Measurements from ENCODE around the gene SEMA4B.
"Not testable (repeated sequence)": the region's sequence is repeated elsewhere in the genome, so short reads cannot be mapped to it uniquely, and the experiment has no call there.

The SEMA4B gene, protein sequence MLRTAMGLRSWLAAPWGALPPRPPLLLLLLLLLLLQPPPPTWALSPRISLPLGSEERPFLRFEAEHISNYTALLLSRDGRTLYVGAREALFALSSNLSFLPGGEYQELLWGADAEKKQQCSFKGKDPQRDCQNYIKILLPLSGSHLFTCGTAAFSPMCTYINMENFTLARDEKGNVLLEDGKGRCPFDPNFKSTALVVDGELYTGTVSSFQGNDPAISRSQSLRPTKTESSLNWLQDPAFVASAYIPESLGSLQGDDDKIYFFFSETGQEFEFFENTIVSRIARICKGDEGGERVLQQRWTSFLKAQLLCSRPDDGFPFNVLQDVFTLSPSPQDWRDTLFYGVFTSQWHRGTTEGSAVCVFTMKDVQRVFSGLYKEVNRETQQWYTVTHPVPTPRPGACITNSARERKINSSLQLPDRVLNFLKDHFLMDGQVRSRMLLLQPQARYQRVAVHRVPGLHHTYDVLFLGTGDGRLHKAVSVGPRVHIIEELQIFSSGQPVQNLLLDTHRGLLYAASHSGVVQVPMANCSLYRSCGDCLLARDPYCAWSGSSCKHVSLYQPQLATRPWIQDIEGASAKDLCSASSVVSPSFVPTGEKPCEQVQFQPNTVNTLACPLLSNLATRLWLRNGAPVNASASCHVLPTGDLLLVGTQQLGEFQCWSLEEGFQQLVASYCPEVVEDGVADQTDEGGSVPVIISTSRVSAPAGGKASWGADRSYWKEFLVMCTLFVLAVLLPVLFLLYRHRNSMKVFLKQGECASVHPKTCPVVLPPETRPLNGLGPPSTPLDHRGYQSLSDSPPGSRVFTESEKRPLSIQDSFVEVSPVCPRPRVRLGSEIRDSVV

DNA sequence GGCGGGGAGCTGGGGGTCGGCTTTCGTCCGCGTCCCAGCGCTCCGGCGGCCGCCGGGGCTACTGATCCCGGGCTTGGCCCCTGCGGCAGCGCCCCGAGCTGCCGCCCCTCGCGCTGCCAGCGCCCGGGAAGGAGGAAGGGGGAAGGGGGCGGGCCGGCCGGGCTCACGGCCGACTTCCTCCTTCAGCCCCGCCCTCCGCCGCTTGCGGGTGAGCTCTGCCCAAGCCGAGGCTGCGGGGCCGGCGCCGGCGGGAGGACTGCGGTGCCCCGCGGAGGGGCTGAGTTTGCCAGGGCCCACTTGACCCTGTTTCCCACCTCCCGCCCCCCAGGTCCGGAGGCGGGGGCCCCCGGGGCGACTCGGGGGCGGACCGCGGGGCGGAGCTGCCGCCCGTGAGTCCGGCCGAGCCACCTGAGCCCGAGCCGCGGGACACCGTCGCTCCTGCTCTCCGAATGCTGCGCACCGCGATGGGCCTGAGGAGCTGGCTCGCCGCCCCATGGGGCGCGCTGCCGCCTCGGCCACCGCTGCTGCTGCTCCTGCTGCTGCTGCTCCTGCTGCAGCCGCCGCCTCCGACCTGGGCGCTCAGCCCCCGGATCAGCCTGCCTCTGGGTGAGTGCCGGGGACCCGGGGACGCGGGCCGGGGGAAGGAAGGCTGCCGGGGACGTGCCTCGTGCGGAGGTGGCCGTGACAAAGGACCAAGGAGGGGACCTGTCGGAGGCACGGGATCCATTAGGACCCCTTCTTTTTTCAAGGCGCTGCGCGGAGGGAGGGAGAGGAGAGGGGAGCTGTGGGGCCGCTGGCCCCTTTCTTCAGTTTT lies at the start of gene SEMA4B:
SEMA4B (plus strand) TSS at position 201 of the 814 bp plus-strand sequence; CDS start at position 450, 249 bp downstream.
- DNase-seq, result peak; percentile 21 to 90

DNA sequence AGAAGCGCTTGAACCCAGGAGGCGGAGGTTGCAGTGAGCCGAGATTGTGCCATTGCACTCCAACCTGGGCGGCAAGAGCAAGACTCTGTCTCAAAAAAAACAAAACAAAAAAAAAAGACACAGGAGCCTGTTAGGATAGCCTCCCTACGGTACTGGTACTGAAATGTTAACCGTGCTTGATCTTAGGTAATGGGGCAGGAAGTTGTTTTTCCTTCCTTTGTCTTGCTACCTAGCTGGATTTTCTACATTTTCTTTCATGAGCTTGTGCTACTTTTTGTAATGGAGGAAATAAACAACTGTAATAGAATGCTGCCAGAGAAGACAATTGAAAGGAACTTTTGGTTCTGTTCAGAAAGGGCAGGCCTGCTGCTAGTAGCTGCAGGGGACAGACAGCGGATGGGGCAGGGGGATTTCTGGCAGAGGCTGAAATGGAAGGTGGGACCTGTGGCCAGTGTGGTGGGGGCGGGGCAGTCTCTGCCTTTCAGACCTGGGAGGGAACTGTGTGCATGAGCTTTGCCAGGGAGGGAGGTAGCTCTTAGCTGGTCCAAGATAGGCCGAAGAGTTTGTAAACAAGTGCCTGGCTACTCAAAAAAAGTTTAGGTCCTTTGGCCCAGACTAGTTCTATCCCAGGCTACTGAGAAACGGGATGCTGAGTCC lies 49.0 kb upstream of the SEMA4B start:
- DNase-seq, result no peak

DNA sequence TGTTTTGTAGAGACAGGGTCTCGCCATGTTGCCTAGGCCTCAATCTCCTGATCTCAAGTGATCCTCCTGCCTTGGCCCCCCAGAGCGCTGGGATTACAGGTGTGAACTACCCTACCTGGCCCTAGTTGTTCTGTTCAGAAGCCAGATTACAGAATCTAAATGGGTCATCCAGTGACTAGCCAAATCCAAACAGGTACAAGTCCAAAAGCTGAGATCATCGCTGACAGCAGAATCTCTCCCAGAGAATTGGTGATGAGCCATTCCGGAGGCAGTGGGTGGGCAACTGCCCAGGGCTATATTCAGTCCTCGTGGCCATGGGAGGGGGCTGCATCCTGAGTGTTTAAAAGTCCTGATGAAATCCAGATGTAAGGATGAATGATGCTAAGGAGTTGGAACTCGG lies 47.5 kb upstream of the SEMA4B start:
- DNase-seq, result no peak

DNA sequence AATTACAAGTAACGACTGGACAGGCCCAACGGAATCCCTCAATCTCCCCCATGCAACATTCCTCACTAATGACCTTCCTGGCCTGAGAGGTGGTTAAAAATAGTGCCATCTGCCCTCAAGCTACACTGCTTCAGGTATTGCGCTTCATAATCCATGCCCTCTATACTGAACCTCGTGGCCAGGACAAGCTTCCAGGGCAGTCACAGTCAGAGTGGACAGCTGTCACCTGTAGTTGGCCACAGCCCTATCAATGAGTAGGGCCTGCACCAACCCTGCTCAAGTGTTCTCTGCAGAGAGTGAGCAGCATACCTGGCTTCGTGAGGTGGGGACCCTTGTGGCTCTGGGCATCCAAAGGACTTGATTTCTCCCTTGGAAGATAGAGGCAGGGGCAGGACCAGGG lies 46.9 kb upstream of the SEMA4B start:
- no peak for DNase-seq

DNA sequence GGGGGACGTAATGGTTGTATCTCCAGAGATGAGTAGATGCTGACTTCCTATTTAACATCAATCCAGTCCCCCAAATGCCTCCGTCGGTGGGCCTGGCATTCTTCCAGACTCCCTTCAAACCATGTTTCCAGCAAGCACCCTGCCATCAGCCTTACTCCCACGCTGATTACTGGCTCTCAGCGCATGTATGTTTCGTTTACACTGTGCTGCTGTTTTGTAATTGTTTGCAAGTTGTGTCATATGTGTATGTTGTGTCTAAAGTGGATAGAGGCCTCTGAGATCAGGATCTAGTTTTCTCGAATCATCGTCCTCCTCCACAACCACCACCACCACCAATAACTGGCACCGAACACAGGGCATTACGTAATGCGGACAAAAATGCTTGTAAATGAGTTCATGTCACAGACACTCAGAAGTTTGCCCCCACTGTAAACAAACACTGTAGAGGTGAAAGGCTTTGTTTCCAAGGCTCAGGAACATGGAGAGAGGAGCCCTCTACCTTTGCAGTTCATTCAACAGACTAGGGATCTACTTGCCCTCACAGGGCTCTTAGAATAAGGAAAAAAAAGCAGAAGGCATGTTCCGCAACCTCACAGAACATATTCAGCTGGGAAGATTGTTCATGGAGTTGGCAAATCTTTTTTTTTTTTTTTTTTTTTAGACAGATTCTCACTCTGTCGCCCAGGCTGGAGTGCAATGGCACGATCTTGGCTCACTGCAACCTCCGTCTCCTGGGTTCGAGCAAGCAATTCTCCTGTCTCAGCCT lies 46.1 kb upstream of the SEMA4B start:
- DNase-seq, result no peak

DNA sequence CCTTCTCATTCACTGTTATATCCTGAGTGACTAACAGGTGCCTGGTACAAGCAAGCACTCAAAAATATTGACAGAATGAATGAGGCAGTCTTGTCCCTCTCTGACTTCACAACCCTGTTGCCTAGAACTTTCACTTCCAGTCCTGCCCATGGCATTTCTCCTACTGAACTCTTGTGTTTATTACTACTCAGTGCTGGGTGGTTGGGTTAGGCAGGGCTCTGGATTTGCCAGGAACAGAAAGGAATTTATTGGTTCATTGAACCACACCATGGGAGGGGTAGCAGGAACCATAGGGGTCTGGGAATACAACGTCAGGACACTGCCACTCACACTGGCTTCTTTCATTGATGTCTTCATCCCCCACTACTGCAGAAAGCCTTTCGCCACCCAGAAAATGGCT lies 41.9 kb upstream of the SEMA4B start:
- DNase-seq, result no peak

DNA sequence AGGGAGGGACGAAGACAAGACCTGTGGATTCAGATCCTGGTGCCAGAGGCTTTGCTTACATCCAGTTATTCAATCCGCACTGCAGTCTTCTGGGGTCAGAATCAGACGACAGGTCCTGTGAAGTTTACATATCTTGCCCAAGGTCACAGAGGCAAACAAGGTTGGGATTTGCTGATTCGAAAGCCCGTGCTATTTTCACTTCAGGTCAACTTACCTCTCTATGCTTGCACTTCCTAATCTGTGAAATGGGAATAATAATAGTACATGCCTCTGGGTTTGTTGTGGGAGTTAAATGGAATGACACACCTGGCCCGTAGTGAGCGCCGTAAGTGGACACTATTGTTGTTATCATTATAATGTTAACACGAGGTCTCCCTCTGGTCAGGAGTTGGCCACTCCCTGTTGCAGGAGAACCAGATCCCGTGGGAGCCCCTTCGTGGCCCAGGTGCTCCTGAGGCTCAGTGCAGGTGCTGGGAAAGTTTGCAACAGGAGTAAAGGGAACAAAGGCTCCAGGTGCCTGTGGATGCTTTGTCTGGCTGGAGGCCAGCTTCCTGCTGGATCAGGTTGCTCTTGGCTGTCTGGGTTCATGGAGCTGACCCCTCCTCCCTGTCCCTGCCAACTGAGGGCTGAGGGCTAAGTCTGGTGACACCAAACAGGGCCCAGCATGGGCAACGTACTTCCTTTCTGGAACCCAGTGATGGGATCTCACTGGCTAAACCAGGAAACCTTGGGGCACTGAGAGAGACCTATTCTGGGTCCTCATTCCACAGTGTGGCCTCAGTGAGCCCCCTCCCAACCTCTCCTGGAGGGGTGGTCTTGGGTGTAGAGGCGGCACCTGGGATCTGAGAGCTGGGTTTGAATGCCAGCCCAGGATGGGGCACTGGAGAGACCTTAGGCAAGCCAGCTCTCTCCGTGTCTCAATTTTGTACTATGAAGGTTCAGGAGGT lies 40.1 kb upstream of the SEMA4B start:
- DNase-seq, result peak; percentile 10 to 51

DNA sequence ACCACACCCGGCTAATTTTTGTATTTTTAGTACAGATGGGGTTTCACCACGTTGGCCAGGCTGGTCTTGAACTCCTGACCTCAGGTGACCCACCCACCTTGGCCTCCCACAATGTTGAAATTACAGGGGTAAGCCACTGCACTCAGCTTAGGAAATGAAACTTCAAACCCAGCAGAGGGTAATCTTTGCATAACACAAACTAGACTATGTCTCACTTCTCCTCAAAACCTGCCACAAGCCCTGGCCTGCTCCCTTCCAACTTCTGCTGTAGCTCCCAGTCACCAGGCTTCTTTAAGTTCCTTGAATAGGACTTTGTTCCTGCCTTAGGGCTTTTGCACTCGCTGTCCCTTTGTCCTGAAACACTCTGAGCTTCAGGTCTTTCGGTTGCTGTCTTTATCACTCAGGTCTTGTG lies 39.2 kb upstream of the SEMA4B start:
- DNase-seq, result no peak

DNA sequence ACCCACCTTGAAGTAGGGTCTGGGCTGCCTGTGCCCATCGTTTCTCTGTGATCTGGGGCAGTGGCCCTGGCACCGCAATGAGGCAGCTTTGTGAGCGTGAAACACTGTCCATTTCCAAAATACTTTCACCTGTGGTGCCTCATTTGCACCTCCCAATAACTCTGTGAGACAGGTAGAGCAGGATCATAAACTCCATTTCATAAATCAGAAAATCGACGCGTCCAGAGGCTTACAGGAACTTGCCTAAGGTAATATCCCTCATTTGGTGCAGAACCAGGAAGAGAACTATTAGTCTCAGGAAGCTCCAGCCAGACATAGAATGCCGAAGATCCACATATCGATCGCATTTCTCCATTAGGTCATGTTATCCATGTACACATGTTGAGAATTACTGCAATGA lies 38.2 kb upstream of the SEMA4B start:
- DNase-seq, result no peak

DNA sequence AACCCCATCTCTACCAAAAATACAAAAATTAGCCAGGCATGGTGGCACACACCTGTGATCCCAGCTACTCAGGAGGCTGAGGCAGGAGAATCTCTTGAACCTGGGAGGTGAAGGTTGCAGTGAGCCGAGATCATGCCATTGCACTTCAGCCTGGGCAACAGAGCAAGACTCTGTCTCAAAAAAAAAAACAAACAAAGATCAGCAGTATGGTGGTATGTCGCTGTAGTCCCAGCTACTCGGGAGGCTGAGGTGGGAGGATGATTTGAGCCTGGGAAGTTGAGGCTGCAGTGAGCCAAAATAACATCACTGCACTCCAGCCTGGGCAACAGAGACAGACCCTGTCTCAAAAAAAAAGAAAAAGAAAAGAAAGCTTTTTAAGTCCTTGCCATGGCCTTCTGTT lies 36.9 kb upstream of the SEMA4B start:
- DNase-seq, result not testable (repeated sequence)

DNA sequence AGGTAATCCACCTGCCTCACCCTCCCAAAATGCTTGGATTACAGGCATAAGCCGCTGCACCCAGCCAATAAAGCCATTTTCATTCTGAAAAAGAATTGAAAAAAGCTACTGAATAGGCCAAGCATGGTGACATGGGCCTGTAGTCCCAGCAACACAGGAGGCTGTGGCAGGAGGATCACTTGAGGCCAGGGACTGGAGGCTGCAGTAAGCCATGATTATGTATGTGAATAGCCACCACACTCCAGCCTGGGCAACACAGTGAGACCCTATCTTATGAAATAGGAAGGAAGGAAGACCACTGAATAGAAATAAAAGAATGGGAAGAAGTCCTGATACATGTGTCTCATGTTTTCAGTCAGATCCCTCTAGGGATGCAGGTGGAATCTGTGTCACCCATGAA lies 36.0 kb upstream of the SEMA4B start:
- DNase-seq, result no peak

DNA sequence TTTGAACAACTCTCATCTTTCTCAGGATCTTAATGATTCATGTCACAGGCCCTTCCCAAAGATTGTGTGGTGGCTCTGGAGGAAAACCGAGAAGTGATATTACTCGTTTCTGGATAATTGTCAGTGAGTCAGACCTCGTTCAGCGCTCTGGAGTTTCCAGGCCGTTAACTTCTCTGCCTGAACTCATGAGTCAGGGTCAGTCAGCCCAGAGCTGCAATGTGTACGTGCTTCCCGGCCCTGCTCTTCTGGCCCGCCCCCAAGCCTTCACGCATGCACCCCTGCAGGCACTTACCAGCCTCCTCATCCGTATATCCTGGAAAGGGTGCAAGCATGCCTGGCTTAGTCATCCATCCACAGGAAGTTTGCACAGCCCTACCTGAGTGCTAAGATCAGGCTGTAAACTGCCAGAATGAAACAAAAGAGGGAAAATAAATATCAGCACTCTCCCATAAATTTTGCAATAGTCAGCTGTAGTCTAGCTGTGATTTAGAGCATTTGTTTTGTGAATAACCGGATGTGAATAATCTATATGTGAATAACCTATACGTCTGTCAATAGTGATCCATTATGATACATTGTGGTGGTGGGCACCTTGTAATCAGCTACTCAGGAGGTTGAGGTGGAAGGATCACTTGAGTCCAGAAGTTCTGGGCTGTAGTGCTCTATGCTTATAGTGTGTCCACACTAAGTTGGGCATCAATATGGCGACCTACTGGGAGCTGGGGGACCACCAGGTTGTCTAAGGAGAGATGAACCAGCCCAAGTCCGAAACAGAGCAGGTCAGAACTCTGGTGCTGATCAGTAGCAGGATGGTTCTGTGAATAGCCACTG lies 35.3 kb upstream of the SEMA4B start:
- DNase-seq, result peak in 1 of 2 experiments; percentile 30

DNA sequence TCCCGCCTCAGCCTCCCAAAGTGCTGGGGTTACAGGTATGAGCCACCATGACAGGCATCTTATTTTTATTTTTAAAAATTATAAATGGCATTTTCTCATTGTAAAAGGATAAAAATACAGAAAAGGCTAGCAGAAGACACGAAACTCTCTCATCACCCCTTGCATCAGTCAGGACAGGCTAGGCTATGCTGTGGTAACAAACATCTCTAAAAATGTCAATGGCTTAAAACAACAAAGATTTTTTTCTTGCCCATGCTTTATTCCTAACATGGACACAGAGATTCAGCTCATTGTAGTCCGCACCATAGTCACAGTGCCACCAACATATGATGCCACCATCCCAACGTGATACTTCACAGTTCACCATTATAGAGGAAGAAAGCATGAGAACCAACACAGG lies 34.0 kb upstream of the SEMA4B start:
- DNase-seq, result no peak

DNA sequence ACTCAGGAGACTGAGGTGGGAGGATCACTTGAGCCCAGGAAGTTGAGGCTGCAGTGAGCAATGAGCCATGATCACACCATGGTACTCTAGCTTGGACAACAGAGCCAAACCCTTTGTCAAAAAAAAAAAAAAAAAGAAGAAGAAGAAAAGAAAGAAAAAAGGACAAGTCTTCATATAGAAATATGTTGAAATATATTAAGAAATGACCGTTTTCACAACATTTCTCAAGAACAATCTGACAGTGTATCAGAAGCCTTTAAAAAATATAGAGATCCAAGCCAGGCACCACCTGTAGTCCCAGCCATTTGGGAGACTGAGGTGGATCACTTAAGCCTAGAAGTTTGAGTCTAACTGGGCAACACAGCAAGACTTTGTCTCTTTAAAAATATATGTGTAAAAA lies 29.5 kb upstream of the SEMA4B start:
- DNase-seq, result no peak

DNA sequence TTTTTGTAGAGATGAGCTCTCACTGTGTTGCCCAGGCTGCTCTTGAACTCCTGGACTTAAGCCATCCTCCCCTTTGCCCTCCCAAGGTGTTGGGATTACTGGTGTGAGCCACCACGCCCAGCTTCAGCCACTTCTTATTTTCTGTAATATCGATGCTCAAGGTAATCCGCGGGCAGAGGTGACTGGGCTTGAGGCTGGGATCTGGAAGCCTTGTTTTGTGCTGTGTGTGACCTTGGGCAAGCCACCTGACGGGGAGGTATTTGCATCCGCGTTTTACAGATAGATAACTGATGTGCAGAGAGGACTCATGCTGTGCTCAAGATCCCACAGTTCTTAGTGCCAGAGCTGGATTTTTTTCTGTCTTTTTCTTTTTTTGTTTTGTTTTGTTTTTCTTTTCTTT lies 27.8 kb upstream of the SEMA4B start:
- DNase-seq, result no peak

DNA sequence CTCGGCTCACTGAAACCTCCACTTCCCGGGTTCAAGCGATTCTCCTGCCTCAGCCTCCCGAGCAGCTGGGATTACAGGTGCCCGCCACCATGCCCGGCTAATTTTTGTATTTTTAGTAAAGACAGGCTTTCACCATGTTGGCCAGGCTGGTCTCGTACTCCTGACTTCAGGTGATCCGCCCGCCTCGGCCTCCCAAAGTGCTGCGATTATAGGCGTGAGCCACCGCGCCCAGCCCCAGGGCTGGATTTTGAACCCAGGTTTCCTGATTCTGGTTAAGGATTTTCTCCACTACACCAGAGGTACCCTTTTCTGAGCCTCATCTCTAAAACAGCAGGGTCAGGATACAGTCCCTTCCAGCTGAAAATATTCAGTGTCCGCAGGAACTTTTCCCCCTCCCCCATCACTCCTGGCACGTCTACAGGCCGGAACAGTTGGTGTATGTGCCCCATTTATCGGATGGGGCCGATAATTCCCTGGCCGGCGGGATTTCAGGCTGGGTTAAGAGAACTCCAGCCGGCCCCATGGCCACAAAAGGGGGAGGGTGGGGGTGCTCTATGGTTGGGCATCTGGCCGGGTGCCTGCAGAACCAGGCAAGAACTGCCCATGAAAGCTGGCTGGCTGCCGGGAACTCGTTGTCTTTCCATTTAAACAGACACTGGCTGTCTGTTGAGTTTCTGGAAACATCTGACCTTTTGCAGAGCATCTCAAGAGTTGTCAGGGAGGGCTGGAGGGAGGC lies 26.8 kb upstream of the SEMA4B start:
- DNase-seq, result no peak

DNA sequence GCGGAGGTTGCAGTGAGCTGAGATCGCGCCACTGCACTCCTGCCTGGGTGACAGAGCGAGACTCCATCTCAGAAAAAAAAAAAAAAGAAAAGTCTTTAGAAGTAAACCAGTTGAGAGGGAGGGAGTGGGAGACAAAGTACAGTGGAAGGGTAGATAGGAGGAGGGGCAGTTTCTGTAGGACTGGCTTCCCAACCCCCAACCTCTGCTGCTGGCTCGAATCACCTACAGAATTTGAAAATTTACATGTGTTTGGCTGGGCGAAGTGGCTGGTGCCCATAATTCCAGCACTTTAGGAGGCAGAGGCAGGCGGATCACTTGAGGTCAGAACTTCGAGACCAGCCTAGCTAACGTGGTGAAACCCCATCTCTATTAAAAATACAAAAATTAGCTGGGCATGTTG lies 24.1 kb upstream of the SEMA4B start:
- DNase-seq, result no peak

DNA sequence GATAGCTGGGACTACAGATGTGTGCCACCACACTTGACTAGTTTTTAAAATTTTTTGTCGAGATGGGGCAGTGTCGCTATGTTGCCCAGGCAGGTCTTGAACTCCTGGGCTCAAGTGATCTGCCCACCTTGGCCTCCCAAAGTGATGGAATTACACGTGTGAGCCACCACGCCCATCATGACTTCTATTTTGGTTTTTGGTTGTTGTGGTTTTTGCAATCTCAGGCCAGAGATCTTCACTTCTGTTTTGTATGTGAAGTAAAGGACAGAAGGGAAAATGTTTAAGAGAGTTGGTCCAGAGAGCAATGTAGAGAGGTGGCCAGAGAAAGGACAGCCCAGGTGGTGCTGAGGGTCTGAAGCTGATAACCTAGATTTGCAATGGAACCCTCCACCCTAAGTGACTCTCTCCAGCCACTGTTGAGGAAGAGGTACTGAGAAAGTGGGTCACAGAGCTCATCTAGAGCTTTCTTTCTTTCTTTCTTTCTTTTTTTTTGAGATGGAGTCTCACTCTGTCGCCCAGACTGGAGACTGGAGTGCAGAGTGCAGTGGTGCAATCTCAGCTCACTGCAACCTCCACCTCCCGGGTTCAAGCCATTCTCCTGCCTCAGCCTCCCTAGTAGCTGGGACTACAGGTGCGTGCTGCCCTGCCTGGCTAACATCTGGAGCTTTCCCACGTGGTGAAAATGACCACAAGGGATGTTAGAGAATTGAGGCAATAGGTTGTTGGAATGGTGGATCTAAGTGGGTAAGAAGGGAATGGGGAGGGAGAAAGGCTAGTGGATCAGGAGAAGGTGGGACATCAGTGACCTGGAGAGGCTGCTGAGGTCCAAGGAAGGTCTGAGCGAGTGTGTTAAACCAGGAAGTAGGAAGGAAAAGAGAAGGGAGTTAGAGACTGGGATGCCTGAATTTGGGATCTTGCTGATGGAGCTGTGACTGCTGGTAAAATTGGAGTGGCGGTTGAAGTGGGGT lies 22.4 kb upstream of the SEMA4B start:
- no peak for DNase-seq

Measured in NCI-H526 (cell line).